HG03432 (cell line): Measurements from ENCODE around the gene TNFAIP8L1.
"Not testable (repeated sequence)": the region's sequence is repeated elsewhere in the genome, so short reads cannot be mapped to it uniquely, and the experiment has no call there.

Experiments
- ATAC-seq: cut with Tn5 transposase; IDR thresholded peaks from one replicate; pipeline ENCODE4 v1.9.1; 2021; ENCODE audit warnings: mild to moderate bottlenecking, moderate library complexity; ENCODE audit not compliant: unreplicated experiment

Gene TNFAIP8L1

GRCh38 chr19:4675346-4675745 is 36.0 kb downstream of the TNFAIP8L1 start:
- no peak for ATAC-seq

GRCh38 chr19:4676955-4677731 is 37.8 kb downstream of the TNFAIP8L1 start:
- no peak for ATAC-seq

- no peak for ATAC-seq
Observed at GRCh38 chr19:4678881-4679790, 39.8 kb downstream of the TNFAIP8L1 start.

GRCh38 chr19:4680021-4680420 is 40.7 kb downstream of the TNFAIP8L1 start:
- ATAC-seq, result not testable (repeated sequence)

- no peak for ATAC-seq
Observed at GRCh38 chr19:4682417-4683200, 43.3 kb downstream of the TNFAIP8L1 start.

GRCh38 chr19:4684312-4685095 is 45.2 kb downstream of the TNFAIP8L1 start:
- no peak for ATAC-seq

GRCh38 chr19:4686700-4687099 is 47.4 kb downstream of the TNFAIP8L1 start:
- ATAC-seq, result no peak

- no peak for ATAC-seq
Observed at GRCh38 chr19:4687396-4687795, 48.1 kb downstream of the TNFAIP8L1 start.

GRCh38 chr19:4688587-4688986 is 49.3 kb downstream of the TNFAIP8L1 start:
- no peak for ATAC-seq

- ATAC-seq, result no peak
Observed at GRCh38 chr19:4689403-4689802, 50.1 kb downstream of the TNFAIP8L1 start.

- no peak for ATAC-seq
Observed at GRCh38 chr19:4690361-4690760, 51.0 kb downstream of the TNFAIP8L1 start.

GRCh38 chr19:4691373-4691772 is 52.1 kb downstream of the TNFAIP8L1 start:
- no peak for ATAC-seq

GRCh38 chr19:4692251-4693077 is 53.1 kb downstream of the TNFAIP8L1 start:
- no peak for ATAC-seq

- ATAC-seq, result no peak
Observed at GRCh38 chr19:4693078-4693350, 53.7 kb downstream of the TNFAIP8L1 start.

GRCh38 chr19:4693471-4694121 is 54.3 kb downstream of the TNFAIP8L1 start:
- no peak for ATAC-seq

- no peak for ATAC-seq
Observed at GRCh38 chr19:4694211-4694987, 55.1 kb downstream of the TNFAIP8L1 start.

- no peak for ATAC-seq
Observed at GRCh38 chr19:4695224-4695731, 56.0 kb downstream of the TNFAIP8L1 start.

- ATAC-seq, result no peak
Observed at GRCh38 chr19:4697304-4697703, 58.0 kb downstream of the TNFAIP8L1 start.
